Superior temporal gyrus (tissue), 1 donor: Measurements from ENCODE around the gene NPY2R.
A peak's percentile ranks its signal among the peaks of the same experiment; 100 is the strongest.

Experiments used
- DNase-seq: peaks from one replicate; pipeline ENCODE4 v3.0.0-alpha.2; 2016; ENCODE audit errors: extremely low spot score

Gene NPY2R

DNA sequence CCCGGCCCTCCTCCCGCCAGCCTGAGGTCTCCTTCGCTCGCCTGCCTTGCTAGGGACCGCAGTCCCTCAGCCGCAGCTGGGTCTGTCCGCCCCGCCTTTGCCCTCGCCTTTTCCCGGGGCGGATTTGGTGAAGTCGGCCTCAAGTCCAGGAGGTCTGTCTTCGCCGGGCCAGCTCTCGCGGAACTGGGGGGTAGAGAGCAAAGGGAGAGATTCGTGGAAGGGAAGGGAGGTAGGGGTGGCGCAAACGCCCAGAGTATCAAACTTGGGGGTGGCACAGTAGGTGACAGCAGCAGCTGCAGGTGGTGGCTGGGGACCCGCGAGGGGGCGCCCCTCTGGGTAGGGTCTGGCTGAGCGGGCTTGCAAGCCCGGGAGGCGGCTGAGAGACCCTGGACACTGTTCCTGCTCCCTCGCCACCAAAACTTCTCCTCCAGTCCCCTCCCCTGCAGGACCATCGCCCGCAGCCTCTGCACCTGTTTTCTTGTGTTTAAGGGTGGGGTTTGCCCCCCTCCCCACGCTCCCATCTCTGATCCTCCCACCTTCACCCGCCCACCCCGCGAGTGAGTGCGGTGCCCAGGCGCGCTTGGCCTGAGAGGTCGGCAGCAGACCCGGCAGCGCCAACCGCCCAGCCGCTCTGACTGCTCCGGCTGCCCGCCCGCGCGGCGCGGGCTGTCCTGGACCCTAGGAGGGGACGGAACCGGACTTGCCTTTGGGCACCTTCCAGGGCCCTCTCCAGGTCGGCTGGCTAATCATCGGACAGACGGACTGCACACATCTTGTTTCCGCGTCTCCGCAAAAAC lies at the start of gene NPY2R:
TSS of gene NPY2R (plus strand) at position 379 of the 797 bp plus-strand sequence. CDS start 5,304 bp downstream, outside the sequence.
- DNase-seq, result no peak

GRCh38 chr4:155161357-155161756 lies 47.1 kb upstream of the NPY2R start:
- peak; percentile 52 for DNase-seq

GRCh38 chr4:155164718-155165117 lies 43.7 kb upstream of the NPY2R start:
- DNase-seq, result no peak

DNA sequence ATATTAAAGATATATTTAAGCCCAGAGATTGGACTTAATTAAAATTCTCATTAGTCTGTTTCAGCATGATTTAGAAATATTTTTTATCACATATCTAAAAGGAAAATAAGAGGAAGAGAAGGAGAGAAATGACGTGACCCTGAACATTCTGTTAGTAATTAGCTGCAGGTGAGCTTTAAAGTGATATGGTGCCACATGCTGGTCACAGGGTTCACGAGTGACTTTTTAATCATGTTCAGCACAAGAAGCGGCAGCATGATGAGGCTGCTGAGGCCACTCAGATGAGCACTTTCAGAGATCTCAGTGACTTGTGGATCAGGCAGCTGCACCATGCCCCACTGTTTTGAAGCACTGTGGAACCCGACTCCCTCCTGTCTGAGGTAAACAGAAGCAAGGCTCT lies 37.9 kb upstream of the NPY2R start:
- no peak for DNase-seq

DNA sequence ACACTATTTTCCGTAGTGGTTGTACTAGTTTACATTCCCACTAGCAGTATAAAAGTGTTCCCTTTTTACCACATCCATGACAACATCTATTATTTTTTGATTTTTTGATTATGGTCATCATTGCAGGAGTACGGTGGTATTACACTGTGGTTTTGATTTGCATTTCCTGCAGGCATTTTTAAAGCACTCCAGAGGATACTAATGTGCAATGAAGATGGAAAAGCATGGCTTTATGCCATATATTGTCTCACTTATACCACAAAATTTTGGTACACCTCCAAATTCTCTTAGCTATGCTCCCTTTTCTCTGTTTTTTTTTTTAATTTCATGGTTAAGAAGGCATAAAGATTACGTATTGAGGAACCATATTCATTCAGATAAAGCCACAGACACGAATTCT lies 35.1 kb upstream of the NPY2R start:
- no peak for DNase-seq

- no peak for DNase-seq
These were observed 33.8 kb upstream of the NPY2R start for GRCh38 chr4:155174668-155175067.

DNA sequence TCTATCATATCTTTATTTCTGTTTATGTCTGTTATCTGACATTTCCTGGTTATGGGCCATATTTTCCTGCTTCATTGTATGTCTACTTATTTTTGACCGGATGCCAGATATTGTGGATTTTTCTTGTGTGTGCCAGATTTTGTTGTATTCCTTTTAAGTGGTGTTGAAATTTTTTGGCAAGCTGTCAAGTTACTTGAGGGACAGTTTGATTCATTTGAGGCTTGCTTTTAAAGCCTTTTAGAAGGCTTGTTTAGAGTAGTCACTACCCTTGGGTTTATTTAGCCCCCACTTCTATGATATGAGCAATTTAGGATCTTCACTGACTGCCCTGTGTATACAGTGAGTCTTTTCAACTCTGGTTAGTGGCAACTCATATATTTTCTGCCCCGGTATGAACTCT lies 29.2 kb upstream of the NPY2R start:
- no peak for DNase-seq

DNA sequence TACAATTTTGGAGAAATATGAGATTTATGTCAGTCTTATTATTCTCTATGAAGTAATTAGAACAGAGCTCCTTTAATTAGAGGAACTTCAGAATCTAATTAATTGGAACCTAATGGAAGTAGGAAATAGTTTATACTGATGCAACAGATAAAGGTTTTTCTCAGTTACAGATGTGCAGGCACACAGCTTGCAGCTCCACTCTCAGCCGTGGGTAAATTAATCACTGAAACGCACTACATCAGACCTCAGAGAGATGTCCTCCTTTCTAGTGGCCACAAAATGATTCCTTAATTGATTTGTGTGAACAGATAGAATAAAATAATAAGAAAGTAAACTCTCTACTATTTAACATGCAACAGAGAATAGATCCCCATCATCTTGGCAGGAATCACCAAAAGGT lies 21.5 kb upstream of the NPY2R start:
- DNase-seq, result no peak

DNA sequence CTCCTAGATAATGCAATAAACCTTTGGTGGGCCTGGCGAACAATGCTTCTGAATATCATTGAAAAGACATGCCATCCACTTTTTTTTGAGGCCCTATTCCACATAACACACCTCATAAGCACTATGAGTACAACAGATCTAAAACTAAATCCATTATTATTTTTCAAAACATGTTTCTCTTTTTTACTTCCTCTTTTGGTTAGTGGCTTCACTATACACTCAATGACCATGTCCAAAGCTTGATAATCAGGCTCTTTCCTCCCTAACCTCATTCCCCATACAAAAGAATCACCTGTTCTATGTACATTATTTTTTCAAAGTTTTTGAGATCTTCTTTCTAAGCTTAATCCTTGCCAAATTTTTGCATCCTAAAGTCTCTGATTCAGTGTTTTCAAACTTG lies 20.4 kb upstream of the NPY2R start:
- DNase-seq, result no peak

GRCh38 chr4:155190099-155190498 lies 18.3 kb upstream of the NPY2R start:
- DNase-seq, result no peak

DNA sequence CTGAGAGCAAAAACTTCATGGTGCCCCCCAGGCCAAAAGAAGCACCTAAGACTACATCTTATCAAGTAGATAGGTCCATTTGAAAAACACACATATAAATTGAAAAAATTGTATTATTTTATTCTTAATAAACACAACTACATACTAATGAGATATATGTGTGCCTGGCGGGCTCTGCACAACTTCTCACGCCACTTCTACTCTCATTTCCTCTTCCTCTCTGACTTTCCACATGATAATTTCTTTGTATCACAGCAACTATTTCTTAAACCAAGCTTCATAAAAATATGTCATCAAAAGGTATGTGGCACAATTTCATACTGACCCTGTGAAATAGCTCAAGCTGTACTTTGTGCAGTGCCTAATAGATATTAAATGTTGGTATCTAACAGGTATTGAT lies 10.7 kb upstream of the NPY2R start:
- DNase-seq, result no peak

- DNase-seq, result no peak
These were observed 740 bp upstream of the NPY2R start for GRCh38 chr4:155207534-155208257.

DNA sequence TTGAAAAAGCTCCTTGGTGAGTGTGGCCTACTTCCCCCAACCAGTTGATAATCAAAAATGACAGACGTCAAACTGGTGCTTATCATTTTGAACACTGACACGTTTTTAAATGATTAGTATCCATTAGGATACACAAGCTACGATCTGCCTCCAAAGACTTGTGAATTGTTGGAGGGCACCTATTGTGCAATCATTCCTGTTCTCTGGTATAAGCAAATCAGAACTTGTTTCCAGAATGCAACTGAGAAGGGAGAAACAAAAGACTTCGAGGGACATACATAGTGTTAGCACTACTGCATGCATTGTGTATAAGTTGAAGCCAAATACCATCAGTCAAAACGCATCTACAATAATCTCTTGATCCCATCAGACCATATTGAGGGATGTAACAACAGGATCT lies 11.6 kb downstream of the NPY2R start:
- DNase-seq, result no peak

DNA sequence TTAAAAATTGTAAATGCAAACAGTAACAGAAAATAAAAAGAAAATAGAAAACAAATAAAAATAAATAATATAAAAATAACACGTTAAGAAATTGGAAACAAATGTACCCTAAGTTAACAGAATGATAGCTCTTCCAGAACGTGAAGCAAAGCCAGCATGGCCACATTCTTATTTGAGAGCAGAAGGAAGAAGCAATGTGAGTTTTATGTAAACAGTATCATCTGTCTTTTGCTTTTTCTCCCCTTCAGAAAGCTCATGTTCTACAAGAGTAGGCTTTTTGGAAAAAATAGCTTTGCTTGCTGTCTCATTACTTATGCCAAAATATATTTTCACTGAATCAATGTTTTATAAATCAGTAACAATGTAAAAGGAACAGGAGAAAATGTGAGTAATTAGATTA lies 18.7 kb downstream of the NPY2R start:
- no peak for DNase-seq

- no peak for DNase-seq
These were observed 20.3 kb downstream of the NPY2R start for GRCh38 chr4:155228713-155229112.

GRCh38 chr4:155232432-155232831 lies 24.0 kb downstream of the NPY2R start:
- no peak for DNase-seq

DNA sequence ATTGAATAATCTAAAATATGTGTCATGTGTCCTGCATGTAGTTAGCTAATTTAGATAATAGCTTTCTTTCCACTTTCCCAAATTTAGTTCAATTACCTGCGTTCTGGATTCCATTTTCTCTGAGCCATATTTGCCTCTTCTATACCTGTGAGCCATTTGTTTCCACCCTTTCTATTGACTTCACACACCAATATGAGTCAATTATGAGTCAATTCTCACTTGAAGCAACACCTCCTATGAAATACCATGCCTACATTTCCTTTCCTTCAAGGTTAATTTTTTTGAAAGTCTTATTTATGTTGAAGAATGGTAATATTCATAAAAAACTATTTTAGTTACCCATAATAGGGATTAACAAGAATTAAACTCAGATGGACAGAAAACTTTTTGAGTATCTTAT lies 25.8 kb downstream of the NPY2R start:
- DNase-seq, result no peak

DNA sequence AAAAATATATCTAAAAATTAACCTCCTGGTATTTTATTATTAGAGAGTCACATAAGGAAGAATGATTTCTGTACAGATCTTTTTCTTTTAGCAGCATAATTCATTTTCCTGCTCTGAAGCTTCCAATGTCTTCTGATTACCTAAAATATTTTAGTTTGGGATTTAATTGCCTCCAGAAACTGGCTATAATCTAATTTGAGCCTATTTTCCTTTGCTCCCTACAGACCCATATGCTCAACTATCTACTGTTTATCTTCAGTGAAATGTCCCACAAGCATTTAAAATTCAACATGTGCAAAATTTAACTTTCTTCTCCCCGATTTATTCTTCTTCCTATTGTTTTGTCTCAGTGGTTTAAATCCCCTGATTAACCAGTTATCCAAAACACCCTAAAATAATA lies 29.1 kb downstream of the NPY2R start:
- no peak for DNase-seq

- no peak for DNase-seq
These were observed 32.8 kb downstream of the NPY2R start for GRCh38 chr4:155241225-155241624.

DNA sequence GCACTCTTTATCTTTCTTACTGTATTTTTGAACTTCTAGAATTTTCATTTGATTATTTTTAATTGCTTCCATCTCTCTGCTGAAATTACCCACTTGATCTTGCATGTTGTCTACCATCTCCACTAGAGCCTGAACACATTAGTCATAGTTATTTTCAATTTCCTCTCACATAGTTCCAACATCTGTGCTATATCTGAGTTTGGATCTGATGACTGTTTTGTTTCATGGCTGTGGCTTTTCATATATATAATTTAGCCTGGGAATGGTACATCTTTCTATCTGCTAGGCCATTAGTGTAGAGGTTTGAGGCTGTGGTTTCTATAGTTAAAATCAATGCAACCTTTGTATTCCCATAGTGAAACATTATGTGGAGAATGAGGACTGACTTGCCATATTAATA lies 33.2 kb downstream of the NPY2R start:
- no peak for DNase-seq

DNA sequence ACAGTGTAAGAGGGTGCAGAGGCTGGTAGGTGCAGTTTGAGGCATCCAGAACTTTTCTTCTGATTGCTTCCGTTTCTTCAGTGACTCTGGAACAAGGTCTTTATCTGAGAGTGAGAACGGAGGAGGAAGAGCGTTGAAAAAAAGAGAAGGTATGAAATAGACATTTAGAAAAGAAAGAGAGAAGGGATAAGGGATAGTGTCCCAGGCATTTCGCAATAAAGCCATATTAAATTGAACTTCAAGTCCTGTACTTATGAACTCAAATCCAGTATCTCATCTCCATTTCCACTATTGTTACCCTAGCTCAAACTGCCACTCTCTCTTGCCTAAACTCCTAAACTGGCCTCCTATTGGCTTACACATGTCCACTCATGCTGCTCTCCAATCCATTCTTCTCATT lies 36.7 kb downstream of the NPY2R start:
- DNase-seq, result no peak

GRCh38 chr4:155248002-155248896 lies 39.8 kb downstream of the NPY2R start:
- DNase-seq, result no peak
